Stimulated activated CD8-positive, alpha-beta memory T cell treated with anti-CD3 and anti-CD28 coated beads, Interleukin-12 subunit alpha, Interleukin-12 subunit beta, amount 100 ng/mL, for 4 hours (primary cell): ENCODE results near the gene CAMK2D.

Experiments used
- DNase-seq: peaks from one replicate; pipeline ENCODE4 v3.0.0-alpha.2; 2020; ENCODE audit warnings: low read depth

CAMK2D gene

DNA sequence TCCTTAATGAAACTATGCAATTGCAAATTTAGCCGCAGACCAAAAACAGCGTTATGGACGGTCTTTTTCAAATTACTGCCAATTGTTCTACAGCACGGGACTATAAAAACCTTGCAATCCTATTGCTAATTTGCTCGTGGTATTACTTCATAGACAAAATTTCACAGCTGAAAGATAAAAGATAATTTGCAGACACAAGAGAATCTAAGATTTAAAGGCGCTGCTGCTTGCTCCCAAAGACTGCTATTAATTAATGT is 1.4 kb upstream of the CAMK2D start:
- DNase-seq = no peak

DNA sequence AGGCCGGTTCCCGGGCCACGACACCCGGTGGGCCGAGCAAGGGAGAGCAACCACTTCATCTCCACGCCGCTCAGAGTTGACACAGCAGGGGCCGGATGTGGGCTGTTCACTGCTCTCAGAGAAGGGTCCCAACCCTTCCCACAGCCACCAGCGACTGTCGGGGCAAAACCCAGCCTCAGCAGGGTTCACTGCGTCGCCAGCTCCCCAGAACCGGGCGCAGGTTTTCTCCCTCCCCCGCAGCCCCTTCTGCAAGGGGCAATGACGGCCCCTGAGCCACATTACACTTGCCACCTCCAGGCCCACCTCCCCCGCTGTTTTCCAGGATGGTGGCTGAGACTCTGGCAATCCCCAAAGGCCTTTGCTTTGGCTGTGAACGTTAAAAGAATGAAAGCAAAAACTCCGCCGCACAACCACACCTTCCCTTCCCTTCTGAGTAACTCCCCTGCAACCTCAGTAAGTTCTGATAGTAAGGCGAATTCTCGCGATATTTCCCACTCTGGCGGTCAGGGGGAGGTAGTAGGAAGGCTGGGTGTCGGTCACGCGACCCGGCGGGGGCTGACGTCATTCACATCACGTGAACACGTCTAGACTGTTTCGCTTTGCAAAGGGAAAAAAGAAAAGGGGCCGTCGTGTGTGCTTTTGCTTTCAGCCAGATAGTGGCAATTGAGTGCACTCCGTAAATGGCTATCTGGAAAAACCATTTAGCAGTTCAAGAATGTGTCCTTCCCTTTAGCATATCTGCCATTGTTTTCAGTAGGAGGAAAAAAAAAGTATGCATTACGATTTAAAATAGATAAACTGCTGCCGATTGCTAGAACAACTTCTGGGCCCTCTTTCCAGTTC is 869 bp upstream of the CAMK2D start:
- DNase-seq = peak; percentile 95

DNA sequence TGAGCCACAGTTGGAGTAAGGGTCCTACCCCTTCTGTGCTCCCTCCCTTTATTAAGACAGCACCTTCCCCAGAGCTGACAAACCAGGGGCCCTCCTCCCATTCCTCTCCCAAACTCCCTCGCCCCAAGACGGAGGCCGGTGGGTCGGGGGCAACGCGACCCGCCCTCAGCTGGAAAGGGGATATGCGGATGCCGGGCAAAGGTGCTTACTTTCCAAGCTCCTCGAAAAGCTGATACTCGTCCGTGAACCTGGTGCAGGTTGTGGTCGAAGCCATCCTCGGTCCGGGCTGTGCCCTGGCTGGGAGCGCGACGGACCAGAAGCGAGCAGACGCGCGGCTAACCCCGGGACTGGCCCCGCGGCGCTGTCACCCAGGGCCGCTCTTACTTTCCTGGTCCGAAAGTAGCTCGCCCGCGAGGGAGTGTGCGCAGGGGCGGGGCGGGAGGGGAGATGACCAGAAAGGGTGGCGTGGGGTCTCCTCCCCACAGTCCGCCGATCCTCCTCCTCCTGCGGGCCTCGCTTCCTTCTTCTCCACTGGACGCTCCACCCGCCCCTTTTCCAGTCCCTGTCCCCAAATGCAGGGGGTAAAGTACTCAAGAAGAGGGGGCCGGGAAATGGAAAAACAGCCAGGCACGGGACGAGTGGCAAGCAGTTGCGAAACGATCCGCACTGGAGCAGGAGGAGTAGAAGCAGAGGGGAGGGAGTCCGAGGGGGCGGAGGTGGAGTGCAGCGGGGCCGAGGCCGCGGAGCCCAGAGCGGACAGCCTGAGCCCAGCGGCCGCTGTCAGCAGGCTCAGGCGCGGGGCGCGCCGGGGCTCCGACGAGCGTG is 531 bp downstream of the CAMK2D start:
- DNase-seq = peak; percentile 27

DNA sequence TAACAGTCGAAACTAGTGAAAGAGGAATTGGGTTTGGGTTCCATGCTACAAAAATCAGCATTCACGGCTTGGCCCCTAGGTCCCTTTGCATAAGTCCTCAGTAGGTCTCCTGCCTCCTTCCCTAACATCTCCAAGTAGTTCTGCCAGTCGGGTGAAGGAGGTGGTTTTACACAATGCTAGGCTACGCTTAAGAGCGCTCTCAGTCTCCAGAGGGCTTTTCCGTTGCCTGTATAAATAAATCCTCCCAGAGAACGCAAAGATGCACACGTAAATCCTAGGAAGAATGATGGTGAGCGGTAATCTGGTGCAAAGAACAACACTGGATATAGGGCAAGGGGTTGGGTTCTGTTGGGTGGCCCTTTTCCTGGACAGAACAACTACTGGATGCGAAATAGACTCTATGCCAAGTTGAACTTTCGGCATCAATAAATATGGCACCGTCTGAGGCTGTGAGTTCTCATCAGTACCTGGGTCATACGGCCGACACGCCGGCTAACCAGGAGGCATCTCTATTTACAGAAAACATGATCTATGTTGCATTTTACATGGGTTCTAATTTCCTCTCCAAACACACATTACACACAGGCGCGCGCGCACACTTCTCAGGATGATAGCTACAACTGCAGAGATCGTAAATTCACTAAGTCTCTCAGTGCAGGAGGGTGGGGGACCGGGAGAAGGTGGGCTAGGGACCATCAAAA is 1.3 kb downstream of the CAMK2D start:
- DNase-seq = no peak

DNA sequence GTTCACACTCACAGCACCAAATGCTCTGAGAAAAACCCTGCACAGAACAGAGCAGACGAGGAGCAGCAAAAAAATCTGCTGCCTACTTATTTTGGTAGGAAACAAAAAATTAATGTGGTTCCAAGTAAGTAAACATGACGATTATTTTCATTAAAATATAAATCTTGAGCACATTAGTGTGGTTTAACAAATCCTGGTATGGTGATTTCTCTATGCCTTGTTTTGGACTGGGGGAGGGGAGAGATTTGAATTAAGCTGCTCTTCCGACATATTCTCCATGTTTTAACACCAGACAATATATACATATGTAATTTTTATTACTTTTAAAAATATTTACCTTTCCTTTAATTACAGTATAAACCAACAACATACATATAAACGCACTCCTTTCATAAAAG is 1.8 kb downstream of the CAMK2D start:
- no peak for DNase-seq

DNA sequence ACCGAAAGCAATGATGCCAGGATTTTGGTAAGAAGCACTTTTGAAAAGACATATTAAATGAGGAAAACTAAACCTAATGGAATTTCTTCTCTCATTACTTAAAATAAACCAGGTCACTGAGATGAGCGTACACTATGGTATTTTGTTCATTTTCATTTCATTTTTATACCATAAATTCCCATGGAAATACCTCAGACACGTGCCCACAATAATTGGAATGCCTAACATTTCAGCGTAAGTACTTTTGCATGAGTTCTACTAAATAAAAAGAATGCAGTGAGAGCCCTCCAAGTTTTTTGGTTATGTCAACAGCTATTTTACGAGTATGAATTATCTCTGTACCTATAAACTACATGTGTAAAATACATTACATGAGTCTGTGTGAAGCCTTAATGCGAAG is 3.2 kb downstream of the CAMK2D start:
- no peak for DNase-seq

DNA sequence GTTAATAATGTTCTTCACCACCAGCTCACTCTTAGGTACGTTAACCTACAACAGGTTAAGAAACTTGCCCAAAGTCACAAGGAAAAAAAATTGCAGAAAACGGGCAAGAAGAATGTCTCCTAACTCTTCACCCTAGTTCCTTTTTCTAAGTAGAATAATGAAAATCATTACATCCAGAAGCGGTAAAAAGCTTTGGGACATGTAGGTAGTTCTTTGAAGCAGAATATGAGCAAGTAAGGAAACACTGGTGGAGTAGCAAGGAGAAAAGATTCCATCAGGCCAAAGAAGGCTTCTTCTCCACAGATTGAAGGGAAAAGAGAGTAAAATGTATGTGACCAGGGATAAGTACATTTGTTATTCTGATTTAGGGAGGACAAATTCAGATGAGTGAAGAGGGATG is 4.1 kb downstream of the CAMK2D start:
- DNase-seq = no peak

DNA sequence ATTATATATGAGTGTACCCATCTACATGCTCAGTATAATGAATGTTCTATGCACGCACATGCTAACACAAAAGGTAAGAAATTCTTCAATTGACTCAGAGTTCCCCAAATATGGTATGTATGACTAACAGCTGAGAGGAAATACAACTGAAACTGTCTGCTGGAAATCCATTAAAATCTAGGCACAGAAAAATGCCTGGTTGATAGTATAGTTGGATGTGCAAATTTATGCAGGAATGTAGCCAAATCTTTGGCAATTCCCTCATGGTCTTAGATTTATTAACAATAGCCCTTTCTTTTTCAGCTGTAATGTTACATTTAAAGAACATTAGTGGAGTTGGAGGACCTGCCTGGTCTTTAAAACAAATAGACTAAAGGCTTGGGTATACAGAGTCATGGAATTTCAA is 5.5 kb downstream of the CAMK2D start:
- DNase-seq = no peak

DNA sequence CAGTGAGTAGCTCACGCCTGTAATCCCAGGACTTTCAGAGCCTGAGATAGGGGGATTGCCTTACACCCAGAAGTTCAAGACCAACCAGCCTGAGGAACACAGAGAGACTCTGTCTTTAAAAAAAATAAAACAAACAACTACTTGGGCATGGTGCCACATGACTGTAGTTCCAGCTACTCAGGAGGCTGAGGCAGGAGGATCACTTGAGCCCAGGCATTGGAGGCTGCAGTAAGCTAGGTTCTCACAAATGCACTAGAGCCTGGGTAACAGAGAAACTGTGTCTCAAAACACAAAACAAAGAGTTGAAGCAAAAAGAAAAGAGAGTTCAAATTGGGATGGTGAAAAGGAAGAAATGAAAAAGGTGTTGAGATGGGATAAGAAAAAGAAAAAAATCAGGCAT is 10.8 kb downstream of the CAMK2D start:
- no peak for DNase-seq

DNA sequence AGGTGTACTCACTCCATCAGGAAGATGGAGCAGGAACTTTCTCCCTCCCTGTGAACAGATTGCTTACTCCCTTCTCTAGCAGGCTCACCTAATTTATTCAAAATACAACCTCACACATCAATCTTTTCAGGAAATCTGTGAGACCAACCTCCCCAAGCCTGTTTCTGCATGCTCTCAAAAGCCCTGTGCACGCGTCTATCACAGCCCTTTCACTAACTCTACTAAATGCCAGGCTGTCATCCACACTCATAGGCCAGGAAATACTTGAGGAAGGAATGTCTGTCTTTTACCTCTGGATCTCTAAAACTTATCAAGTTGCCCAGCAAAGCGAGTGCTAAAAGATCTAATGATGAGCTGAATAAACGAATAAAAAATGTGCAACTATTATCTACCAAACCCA is 11.2 kb downstream of the CAMK2D start:
- no peak for DNase-seq

DNA sequence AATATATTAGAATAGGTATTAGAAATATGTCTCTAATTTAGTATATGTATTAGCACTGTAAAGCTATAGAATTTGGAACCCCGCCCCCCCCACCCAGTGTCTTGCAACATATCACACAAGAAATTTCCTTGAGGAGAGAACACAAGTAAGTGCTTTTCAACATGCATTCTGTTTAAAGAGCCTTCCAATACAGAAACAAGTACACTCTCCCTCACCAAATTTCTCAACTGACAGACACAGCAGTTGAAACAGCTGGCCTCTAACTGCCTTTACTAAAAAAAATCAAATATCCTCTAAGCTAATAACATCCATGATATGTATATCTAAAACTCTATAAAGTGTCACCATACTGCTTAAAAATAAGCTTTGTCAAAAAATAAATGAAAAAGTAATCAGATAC is 12.4 kb downstream of the CAMK2D start:
- DNase-seq = no peak

DNA sequence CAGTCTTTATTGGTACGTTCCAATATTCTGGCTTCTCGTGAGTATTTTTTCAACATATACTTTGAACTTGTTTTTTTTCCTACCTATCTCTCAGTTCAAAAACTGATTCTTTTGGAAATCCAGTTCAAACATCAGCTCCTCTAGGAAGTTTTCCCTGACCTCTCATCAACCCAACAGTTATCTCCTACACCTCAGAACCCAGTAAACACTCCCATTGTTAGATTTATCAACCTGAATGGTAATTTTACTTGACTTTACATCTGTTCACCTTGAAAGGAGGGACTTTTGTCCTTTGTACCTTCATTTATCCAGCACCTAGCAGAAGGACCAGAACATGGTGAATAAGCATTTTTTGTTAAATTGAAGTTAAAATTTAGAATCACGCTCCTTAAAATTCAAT is 13.6 kb downstream of the CAMK2D start:
- DNase-seq = no peak

DNA sequence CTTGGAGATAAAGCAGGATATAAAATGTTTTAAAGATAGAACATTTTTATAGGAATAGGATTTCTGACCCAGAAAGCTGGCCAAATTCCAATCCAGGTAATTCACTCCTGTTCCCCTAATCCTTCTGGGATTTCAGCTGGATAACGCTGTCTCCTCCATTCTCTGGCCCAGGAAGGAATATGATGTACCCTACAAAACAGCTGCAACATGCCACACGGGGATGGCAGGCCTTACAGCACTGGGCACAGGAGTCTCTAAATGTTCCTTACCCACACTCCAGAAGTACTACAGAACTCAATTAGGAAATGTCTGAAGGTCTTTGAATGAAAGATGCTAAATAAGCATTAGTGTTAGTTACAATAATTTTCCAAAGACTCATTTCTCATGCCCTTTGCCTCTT is 15.8 kb downstream of the CAMK2D start:
- no peak for DNase-seq

DNA sequence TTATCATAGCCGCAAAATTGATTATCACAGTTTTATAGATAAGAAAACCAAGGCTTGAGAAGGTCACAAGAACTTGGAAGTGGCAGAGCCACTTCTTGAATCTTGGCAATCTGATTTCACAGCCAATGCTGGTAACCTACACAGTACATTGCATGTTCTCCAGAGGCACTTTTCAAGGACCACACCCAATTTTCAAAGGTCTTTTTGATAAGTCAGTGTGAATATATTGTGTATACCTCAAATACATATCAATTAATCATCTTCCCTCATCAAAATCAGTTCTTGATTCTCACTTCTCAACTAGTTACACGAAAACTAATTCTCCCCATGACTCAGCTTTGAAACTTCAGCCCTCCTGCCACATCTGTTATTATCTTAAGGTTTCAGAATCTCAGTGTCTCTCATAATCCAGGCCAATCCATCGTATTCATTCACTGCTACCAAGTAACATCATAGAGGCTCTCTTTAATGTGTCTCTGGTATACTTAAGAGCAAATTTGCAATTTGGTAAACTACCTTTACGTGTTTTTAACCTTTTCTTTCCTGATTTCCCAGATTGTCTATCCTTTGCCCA is 16.8 kb downstream of the CAMK2D start:
- DNase-seq = no peak

DNA sequence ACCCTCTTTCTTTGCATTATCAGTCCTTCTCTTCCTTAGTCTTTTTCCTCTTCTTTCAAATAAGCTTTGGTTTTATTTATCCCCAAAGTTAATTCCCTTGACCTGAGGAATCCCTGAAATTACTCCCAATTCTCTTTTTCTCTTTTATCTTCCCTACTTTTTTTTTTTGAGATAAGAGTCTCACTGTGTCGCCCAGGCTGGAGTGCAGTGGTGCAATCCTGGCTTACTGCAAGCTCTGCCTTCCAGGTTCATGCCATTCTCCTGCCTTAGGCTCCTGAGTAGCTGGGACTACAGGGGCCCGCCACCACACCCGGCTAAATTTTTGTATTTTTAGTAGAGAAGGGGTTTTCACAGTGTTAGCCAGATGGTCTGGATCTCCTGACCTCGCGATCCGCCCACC is 17.8 kb downstream of the CAMK2D start:
- no peak for DNase-seq

DNA sequence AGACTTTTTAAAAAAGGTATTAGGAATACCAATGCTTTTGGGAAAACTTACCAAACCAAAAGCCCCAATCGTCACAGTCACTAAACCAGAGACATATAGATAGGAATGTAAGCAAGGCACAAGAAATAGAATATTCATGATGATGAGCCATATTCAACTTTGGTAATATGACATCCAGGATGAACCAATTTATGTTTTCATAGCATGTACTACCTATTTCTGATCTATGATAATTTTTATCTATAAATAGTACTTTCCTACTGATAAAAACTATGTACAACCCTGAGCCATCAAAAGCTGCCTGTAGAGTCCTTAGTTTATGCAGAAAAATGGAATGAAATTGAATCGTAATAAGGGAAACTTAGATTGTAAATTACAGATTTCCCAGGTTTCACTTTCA is 18.9 kb downstream of the CAMK2D start:
- DNase-seq = no peak

DNA sequence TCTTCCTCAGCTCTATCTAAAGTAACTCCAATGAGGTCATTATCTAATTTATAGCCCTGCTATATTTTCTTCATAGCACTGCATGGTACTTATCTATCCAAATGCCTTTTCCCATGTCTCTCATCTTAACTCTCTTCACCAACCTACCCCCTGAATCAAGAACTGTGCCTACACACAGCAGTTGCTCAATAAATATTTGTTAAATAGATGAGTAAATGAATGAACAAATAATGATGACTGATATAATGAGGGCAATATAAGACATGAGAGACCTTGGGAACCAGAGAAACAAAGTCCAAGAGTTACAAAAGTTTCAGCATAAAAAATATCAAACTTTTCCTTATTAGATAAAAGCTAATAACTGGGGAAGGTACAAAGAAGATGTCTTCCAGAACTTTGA is 19.6 kb downstream of the CAMK2D start:
- no peak for DNase-seq

DNA sequence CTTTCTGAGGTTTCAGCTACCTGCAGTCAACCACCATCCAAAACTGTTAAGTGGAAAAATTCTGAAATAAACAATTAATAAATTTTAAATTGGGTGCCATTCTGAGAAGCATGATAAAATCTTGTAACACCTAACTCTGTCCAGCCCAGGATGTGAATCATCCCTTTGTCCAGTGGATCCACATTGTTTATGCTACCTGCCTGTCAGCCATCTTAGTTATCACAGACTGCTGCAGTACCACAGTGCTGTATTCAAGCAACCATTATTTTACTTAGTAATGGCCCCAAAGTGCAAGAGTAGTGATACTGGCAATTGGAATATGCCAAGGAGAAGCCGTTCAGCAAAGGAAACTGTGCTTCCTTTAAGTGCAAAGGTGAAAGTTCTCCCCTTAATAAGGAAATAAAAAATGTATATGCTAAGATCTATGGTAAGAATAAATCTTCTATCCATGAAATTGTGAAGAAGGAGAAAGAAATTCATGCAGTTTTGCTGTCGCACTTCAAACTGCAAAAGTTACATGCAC is 20.6 kb downstream of the CAMK2D start:
- no peak for DNase-seq

DNA sequence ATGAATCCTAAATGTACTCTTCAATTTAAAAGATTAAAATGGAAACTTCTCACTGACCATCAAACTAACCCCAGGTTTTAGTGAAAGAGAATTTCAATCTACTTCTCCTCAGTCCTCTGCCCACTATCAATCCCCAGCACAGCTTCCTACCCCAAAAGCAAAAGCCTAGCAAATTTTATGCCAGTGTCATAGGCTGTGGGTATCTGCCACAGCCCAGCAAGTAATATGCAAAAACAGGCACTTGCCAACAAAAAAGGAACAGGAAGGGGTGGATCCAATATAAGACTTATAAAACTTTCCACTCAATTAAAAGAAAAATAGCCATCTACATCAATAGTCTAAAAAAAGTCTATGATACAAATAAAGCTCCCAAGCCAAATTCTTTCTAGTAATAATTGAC is 22.3 kb downstream of the CAMK2D start:
- DNase-seq = no peak

DNA sequence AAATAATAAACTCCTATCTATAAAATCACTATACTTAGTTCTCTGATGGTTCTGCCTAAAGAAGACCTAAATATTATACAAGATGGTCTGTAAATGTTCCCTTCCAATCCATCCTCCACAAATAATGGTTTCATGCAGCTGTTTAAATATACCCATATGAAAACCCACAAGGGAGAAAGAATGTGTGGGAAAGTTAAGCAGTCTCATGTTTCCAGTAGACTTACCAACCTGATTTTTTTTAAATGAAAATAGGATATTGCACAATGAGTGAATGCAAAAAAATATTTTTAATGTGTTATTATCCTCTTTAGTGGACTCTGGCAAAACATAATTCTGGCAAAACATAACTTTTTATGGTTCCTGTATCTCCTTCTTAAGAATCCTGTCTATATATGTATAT is 23.3 kb downstream of the CAMK2D start:
- no peak for DNase-seq

DNA sequence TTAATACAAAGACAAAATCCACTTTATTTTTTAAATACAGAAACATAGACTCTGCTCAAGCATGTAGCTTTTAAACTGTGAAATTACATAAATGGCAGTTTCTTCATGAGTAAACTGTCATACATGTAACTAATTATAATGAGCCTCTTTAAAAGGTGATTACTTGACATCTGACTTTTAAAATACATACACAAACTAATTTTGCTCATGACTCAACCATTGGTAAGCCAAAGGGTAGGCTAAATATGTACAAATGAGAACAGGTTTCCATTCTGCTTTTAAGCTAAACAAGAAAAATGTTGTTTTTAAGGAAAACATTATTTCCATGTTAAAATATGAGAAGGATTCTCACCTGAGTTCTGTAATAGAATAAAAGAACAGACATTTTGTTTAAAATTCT is 27.9 kb downstream of the CAMK2D start:
- no peak for DNase-seq

DNA sequence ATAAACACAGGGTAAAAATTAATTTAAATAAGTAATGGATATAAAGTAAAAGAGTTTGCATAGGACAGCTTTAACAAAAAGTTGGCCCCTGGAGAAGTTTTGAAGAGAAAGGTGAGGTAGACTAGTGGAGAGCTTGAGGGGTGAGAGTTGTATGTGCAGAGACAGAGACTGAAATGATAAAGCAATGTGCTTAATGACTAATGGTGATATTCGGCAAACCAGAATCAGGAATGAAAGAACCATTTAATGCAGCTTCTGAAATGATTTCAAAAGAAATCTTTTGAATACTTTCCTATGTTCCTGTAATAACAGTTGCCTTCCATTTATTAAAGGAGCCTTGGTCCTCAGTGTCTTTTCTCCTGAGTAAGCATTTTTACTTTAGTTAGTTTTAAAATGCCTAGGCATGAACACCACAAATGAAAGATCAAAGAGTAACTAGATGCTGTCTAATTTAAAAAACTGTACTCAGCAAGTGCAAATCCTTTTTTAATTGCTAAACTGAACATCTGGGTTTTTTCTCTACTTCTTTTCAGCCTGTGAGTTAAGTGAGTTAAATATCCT is 28.5 kb downstream of the CAMK2D start:
- no peak for DNase-seq
